ENCODE results near the gene WRAP53.

Gene WRAP53

GRCh38 chr17:7747635-7748071 is 59.4 kb downstream of the WRAP53 start:
- DNase-seq = no peak

- no peak for DNase-seq
These were observed 59.9 kb downstream of the WRAP53 start for GRCh38 chr17:7748076-7748775.

- DNase-seq = no peak
These were observed 62.1 kb downstream of the WRAP53 start for GRCh38 chr17:7750321-7750821.

All from 8988T (cell line).